LHCN-M2 (cell line): Measurements from ENCODE around the gene SLC38A3. TPM values are rescaled to one million over a fixed set of nuclear protein-coding genes. Genes with fewer than 3 reads are reported as not detected.
"Not testable (repeated sequence)": the region's sequence is repeated elsewhere in the genome, so short reads cannot be mapped to it uniquely, and the experiment has no call there.

ENCODE experiments used
- DNase-seq: peaks from one replicate; pipeline ENCODE4 v3.0.0-alpha.2; 2012; ENCODE audit warnings: low read depth
- total RNA-seq: library from RNA; depleted of rRNA; stranded (reverse); fragments of >200 nt; gene quantifications from 2 replicates; pipeline ENCODE4 v1.2.3, GENCODE V29; 2014

SLC38A3 gene
- total RNA-seq, 1 experiment from 2014 or later, result 1.1 TPM

DNA sequence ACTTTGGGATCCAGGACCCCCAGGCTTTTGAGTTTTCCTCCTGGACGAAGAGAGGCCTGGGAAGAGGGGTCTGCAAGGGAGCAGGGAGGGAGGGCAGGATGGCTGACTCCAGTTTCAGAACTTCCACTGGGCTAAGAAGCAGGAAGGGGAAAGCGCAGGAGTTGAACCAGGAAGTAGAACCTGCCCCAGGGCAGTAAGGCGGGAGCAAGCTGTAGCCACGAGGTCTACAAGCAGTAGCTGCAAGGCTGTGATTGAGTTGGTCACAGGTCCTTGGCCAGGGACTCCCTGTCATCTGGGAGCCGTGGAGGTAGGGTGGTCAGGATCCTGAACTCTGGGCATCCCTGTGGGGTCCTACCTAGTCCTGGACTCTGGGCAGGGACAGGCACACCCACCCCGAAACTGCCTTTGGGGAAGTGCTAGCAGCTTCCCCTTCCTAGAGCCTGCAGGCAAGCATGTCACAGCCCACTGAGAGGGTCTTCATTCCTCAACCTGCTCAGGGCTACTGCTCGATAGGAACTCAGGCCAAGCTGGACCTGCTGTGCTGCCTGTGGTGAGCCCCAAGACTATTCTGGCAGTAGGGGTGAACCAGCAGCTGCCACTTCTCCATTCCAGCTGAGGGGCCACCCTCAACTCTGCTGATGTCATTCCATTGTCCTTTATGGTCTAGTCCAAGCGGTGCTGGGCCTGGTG is 25.2 kb downstream of the SLC38A3 start:
- DNase-seq, result no peak

GRCh38 chr3:50230794-50231125 is 25.7 kb downstream of the SLC38A3 start:
- DNase-seq, result peak; percentile 22

- no peak for DNase-seq
Measured at GRCh38 chr3:50231581-50231980, 26.5 kb downstream of the SLC38A3 start.

DNA sequence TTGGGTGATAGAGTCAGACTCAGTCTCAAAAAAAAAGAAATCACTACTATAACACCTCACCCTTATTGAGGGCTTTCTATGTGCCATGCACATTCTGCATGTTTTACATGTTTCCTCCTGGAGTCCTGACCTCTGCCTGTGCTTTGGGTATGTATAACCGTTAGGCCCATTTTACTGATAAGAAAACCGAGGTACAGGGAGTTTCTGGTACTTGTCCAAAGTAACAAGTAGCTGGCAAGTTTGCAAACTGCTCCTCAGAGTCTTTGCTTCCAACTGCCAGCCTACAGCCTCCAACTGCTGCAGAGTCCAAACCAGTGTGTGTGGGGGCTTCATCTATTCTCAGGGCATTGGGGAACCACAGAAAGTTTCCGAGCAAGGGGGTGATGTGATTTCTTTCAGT is 27.2 kb downstream of the SLC38A3 start:
- no peak for DNase-seq

GRCh38 chr3:50233176-50233575 is 28.1 kb downstream of the SLC38A3 start:
- DNase-seq, result no peak

DNA sequence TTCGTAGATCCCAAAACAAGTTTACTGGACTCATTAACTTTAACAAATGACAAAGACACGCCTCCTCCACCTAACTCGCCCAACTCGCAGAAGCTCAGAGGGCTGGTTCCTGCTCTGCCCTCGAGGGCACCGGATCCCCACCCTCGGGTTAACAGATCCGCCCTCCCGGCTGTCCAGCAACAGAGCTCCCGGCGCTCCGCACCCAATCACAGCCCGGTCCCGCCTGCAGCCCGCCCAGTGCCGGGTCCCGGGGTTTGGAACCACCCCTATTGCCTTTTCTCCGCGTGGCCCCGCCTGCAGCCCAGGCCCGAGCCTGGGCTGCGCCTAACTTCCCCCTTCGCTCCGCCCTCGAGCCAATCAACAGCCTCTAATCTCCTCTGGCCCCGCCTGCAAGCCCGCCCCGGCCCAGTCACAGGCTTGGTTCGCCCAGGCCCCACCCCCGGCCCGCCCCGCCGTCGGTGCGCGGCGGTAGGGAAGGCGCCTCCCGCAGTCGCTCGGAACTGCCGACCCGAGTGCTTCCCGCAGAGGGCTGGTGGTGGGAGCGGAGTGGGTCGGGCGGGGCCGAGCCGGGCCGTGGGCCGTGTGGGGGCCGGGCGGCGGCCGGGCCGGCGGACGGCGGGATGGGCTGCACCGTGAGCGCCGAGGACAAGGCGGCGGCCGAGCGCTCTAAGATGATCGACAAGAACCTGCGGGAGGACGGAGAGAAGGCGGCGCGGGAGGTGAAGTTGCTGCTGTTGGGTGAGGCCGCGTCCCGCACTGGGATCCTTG is 30.8 kb downstream of the SLC38A3 start, which contains the start of gene GNAI2:
Gene GNAI2, plus strand, starts transcription at position 489 of the 768 bp plus-strand sequence. Its CDS starts 132 bp downstream, at position 621.
- DNase-seq, result peak; percentile 98

DNA sequence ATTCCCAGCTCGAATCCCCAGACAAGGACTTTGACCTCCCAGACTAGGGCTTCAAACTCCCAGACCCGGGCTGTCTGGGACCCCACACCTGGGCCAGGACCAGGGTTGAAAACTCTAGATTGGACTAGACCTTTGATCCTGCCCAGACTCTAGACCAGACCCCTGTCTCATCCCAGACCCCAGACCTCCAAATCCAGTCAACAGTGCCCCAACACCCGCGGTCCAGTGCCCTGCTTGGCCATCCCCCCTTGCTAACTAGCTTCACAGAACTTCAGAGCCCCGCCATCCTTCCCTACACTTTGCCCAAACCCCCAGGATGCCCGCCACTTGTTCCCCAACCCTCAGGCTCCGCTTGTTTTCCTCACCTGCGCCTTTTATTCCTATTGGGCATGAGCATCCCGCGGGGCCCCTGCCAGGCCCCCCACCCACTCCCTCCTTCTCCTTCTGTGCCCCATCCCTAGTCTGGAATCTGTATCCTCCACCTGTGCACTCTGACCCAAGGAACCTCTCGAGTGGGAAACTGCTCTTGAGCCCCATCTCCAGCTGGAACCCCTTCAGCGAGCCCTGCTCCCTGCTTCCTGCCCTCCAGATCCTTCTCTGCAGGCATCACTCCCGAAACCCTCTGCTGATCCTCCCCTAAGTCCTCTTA is 31.5 kb downstream of the SLC38A3 start:
- DNase-seq, result no peak

DNA sequence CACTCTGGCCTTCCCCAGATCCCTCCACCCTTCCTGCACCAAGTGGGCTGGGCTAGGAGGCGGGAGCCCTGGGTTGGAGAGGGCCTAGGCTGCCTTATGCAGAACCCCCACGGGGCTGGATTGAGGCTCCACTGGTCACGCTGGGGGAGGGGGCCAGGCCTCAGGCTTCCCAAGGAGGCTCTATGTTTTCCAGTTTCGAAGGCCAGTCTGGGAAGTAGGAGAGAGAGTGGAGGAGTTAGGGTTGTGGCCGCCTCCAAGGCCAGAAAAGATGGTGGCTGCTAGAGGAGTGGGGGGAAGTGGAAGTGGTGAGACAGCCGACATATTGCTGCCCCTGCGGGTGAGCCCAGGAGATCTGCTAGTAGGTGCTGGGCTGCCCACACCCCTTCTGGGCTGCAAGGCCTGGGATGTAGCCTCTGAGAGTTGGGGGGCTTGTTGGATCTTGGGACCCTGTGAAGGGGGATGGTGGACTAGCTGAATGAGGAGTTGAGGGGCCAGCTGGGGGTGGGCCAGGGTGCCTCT is 32.1 kb downstream of the SLC38A3 start:
- peak; percentile 47 for DNase-seq

DNA sequence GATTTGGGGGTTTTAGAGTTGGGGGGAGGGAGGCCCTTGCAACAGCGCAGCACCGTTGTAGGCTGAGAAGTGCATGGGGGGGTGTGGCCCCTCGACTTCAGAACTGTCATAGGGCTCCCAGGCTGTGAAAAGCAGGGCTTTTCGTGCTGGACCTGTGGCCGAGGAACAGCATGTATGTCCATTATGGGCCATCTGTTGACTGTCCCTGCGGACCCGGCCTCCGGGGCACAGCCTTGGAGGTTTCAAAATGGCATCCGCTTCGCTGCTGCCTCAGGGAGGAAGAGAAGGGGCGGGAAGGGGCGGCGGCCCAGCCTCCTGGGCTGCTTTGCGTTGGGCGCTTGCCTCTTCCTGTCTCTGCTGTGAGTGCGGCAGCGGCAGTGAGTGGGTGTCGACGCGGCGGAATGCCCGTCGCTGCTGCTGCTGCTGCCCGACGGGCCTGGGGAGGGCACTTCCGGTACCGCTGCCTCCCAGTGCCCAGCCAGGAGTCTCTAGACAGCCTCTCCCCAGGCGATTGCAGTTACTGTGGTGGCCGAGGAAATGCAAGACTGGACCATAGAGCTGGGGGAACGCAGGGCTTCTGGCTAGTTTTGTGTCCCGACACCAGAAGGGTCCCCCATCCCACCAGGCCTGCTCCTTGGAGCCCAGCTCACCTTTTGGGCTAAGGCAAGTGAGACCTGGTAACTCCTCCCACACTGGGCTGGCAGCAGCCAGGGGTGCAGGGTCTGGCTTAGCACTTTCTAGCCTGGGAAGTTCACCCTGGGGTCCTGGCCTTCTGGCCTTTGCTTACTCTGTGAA is 32.9 kb downstream of the SLC38A3 start:
- peak; percentile 79 for DNase-seq

DNA sequence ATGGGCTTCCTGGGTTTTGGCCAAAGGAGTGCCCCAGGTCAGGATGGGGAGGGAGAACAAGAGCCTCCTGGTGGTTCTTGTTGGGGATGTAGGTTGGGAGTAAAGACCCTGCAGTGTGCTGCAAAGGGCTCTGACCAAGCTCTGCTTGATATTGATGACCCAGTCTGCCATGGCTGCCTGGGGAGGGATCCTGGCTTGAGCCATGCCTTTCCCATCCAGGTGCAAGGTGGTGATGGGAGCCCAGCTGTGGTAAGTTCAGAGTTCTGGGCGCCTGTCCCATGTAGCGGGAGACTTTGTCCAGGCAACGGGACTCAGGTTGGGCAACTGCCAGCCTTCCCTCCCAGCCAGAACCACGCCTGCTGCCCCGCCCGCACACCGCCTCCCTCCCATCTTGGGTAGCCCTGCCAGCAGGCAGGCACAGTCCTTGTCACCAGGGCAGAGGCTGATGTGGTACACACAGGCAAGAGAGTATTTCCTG is 33.5 kb downstream of the SLC38A3 start:
- no peak for DNase-seq

- no peak for DNase-seq
Measured at GRCh38 chr3:50239649-50240048, 34.6 kb downstream of the SLC38A3 start.

- no peak for DNase-seq
Measured at GRCh38 chr3:50241163-50241562, 36.1 kb downstream of the SLC38A3 start.

GRCh38 chr3:50241713-50242380 is 36.8 kb downstream of the SLC38A3 start:
- no peak for DNase-seq

- no peak for DNase-seq
Measured at GRCh38 chr3:50242381-50242770, 37.3 kb downstream of the SLC38A3 start.

DNA sequence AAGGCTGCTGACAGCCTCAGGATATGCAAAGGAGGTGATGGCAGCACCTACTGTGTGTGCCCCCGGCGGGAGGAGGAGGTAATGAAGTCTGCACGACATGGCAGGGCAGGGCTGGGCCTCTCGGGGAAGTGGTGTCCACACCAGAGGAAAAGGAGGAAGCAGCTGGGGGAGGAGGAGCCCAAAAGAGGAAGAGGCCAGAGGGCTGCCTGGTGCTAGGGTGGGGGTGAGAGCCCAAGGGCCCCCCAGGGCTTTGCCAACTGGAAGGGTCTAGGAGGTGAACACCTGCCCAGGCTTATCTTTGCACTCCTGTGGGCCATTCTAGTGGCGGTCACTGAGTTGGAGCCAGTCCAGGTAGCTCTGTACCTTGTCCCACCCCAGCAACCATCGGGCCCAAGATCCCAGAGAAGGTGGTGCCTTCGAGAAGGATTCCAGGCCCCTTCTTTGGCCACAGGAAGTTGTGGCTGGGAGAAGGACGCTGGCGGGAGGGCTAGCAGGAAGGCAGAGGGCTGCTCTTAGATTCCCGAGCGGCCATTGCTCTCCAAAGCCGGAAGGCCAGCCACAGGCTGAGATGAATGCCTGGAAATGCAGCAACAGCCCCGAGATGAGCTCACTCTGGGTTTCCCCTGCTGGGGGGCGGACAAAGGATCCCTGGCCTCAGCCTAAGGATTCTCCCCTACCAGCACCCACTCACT is 37.9 kb downstream of the SLC38A3 start:
- no peak for DNase-seq

GRCh38 chr3:50243543-50243895 is 38.4 kb downstream of the SLC38A3 start:
- DNase-seq, result no peak

GRCh38 chr3:50244813-50245212 is 39.7 kb downstream of the SLC38A3 start:
- not testable (repeated sequence) for DNase-seq

GRCh38 chr3:50245251-50245745 is 40.2 kb downstream of the SLC38A3 start:
- no peak for DNase-seq

DNA sequence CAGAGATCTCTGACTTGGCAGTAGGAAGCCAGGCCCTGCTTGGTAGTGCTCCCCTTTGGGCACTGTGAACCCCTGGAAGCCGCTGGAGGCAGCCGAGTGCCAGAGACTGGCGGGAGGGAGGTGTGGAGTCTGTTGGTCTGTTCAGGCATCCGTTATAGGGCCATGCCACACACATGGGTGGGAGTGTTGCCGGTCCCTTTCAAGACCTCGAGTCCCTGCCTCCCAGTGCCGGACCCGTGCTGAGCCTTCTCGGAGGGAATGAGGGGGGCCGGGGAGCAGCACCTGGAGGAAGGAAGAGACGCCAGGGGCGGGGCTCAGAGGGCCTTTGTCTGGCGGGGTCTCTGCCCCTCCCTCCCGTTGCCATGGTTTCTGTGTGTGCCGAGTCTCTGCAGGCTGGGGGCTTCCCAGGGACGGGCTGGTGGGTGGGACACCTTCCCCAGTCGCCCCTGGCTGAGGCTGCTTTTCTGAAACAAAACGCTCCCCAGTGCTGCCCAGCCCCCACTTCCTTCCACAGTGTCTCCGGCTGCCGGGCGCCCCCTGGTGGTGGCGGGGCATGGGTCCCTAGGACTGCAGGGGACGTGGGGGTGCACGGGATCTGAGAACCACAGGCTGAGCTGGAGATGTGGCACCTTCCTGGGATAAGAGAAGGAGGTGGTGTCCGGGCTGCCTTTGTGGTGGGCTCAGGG is 40.9 kb downstream of the SLC38A3 start:
- DNase-seq, result peak; percentile 51
